GM12892 (cell line): ENCODE results near the gene PSME3.

Experiments
- POLR2A ChIP-seq: IDR thresholded peaks from 2 replicates; pipeline ENCODE4 v1.6.1; 2011; ENCODE audit warnings: low read depth, low read length, control low read depth
- POLR2AphosphoS5 ChIP-seq: IDR thresholded peaks from 2 replicates; pipeline ENCODE4 v1.6.1; 2011; ENCODE audit warnings: low read depth, low read length, control low read depth
- TAF1 ChIP-seq: IDR thresholded peaks from 2 replicates; pipeline ENCODE4 v1.6.1; 2011; ENCODE audit warnings: low read depth, mild to moderate bottlenecking, control low read depth, low read length, borderline replicate concordance

DNA sequence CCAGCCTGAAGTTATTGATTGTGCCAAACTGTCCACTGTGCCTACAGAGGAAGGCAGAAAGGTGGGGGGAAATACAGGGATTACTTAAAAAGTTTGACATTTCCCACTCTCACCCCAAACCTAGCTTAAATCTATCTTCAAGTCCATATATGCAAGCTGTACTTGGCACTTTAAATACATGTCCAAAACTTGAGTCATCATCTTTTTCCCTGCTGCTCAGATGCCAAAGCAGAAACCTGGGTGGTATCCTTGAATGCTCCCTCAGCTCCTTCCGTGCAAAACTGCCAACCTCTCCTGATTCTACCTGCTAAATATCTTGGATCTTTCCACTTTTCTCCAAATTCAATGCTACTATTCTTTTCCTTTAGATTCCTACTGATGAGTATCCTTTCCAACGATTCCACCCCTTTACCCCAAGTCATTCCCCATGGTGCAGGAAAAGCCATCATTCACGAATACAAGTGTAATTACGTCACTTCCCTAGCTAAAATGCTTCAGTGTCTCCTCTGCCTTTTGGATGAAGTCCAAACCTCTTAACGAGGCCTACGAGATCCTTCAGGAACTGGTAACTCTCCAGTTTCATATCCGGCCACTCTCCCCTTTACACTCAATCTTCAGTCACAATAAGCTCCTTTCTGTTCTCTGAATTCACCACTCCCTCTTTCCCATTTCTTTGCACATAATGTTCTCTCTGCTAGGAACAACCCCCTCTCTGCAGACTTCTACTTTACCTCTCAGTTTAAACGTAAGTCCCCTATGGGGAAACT lies 18.4 kb upstream of the PSME3 start:
- TF ChIP-seq POLR2A (no peak), POLR2AphosphoS5 (no peak), TAF1 (no peak)
